ENCODE data around the gene TSPEAR.

GRCh38 chr21:44572959-44573583 lies 138.3 kb downstream of the TSPEAR start:
- TF ChIP-seq CTCF (conservative IDR thresholded peaks at IDR 0.05; ENCODE audit: low read length) (no peak), EZH2phosphoT487 (IDR thresholded peaks at IDR 0.05; ENCODE audit: borderline replicate concordance, low read depth, low read length) (no peak)

Measured in OCI-LY7 (cell line).